WTC11 (cell line): ENCODE data around the gene RAD9A. TPM values are rescaled to one million over a fixed set of nuclear protein-coding genes. Genes with fewer than 3 reads are reported as not detected.

Source experiments
- ATAC-seq: fragments of 200-7000 bp; cut with Tn5 transposase; 2 replicates; pipeline ENCODE4 v1.10.0; 2021; ENCODE audit warnings: mild to moderate bottlenecking, moderate library complexity
- CTCF ChIA-PET: fragments of 300-600 bp; sonication (Branson Sonifier 250); formaldehyde crosslinking; loops from one replicate; lab custom pipeline; 2021; ENCODE audit warnings: antibody characterized with exemption; lab: Charles Lee
- POLR2A ChIA-PET: fragments of 350-600 bp; sonication (Branson Sonifier 250); formaldehyde crosslinking; loops from one replicate; lab custom pipeline; 2021; ENCODE audit warnings: antibody characterized with exemption; lab: Charles Lee
- DNase-seq: peaks from one replicate; pipeline ENCODE4 v3.0.0; 2021; ENCODE audit warnings: low spot score
- H3K27ac Mint-ChIP-seq: 2 replicates; pipeline ENCODE4 v1.8.0; 2021; ENCODE audit warnings: mixed read lengths
- H3K27me3 Mint-ChIP-seq: 2 replicates; pipeline ENCODE4 v1.8.0; 2021; ENCODE audit warnings: low read depth, mild to moderate bottlenecking, moderate library complexity, mixed read lengths
- H3K36me3 Mint-ChIP-seq: 2 replicates; pipeline ENCODE4 v1.8.0; 2021; ENCODE audit warnings: mixed read lengths
- H3K4me1 Mint-ChIP-seq: 2 replicates; pipeline ENCODE4 v1.8.0; 2022; ENCODE audit warnings: mixed read lengths
- H3K4me3 Mint-ChIP-seq: 2 replicates; pipeline ENCODE4 v1.8.0; 2021; ENCODE audit warnings: mild to moderate bottlenecking, moderate library complexity, mixed read lengths
- H3K9me3 Mint-ChIP-seq: 2 replicates; pipeline ENCODE4 v1.8.0; 2021; ENCODE audit warnings: mixed read lengths
- ATF1 ChIP-seq: sonication (generic); formaldehyde crosslinking; IDR thresholded peaks from 2 replicates; pipeline ENCODE4 v1.8.1; 2023; ENCODE audit warnings: mild to moderate bottlenecking, moderate library complexity, missing genetic modification reagents
- CTCF ChIP-seq: fragments of 200-600 bp; IDR thresholded peaks from 2 replicates; pipeline ENCODE4 v1.8.0; 2022; ENCODE audit warnings: antibody characterized with exemption
- E2F1 ChIP-seq: sonication (generic); formaldehyde crosslinking; IDR thresholded peaks from 2 replicates; pipeline ENCODE4 v1.8.0; 2022; ENCODE audit warnings: mild to moderate bottlenecking, missing genetic modification reagents
- HMGXB4 ChIP-seq: sonication (generic); formaldehyde crosslinking; IDR thresholded peaks from 2 replicates; pipeline ENCODE4 v1.8.1; 2023; ENCODE audit warnings: mild to moderate bottlenecking, moderate library complexity, missing genetic modification reagents
- JUN ChIP-seq: sonication (generic); formaldehyde crosslinking; IDR thresholded peaks from 2 replicates; pipeline ENCODE4 v1.8.0; 2023; ENCODE audit warnings: mild to moderate bottlenecking, missing genetic modification reagents
- KAT7 ChIP-seq: sonication (generic); formaldehyde crosslinking; IDR thresholded peaks from 2 replicates; pipeline ENCODE4 v1.8.1; 2023; ENCODE audit warnings: missing genetic modification reagents, mild to moderate bottlenecking, borderline replicate concordance
- MXD4 ChIP-seq: fragments of 250-450 bp; sonication (Bioruptor Pico); IDR thresholded peaks from 2 replicates; pipeline ENCODE4 v1.8.0; 2021; ENCODE audit warnings: mild to moderate bottlenecking, moderate library complexity, borderline replicate concordance
- PREB ChIP-seq: sonication (generic); formaldehyde crosslinking; IDR thresholded peaks from 2 replicates; pipeline ENCODE4 v1.8.1; 2022; ENCODE audit warnings: mild to moderate bottlenecking, missing genetic modification reagents, moderate library complexity, borderline replicate concordance
- RELA ChIP-seq: sonication (generic); formaldehyde crosslinking; IDR thresholded peaks from 2 replicates; pipeline ENCODE4 v1.8.1; 2022; ENCODE audit warnings: missing genetic modification reagents, mild to moderate bottlenecking, borderline replicate concordance
- SMAD4 ChIP-seq: sonication (generic); formaldehyde crosslinking; IDR thresholded peaks from 2 replicates; pipeline ENCODE4 v1.8.0; 2022; ENCODE audit warnings: mild to moderate bottlenecking, missing genetic modification reagents
- ZNF138 ChIP-seq: sonication (generic); formaldehyde crosslinking; conservative IDR thresholded peaks from 2 replicates; pipeline ENCODE4 v1.8.1; 2022; ENCODE audit warnings: mild to moderate bottlenecking, moderate library complexity, missing genetic modification reagents
- ZNF512 ChIP-seq: sonication (generic); formaldehyde crosslinking; IDR thresholded peaks from 2 replicates; pipeline ENCODE4 v1.8.1; 2022; ENCODE audit warnings: missing genetic modification reagents, borderline replicate concordance
- ZNF532 ChIP-seq: fragments of 250-450 bp; sonication (Bioruptor Pico); IDR thresholded peaks from 2 replicates; pipeline ENCODE4 v1.9.0; 2021; ENCODE audit warnings: mild to moderate bottlenecking, borderline replicate concordance
- ZNF671 ChIP-seq: fragments of 250-450 bp; sonication (Bioruptor Pico); IDR thresholded peaks from 2 replicates; pipeline ENCODE4 v1.8.0; 2021; ENCODE audit warnings: mild to moderate bottlenecking
- ZSCAN18 ChIP-seq: fragments of 250-450 bp; sonication (Bioruptor Pico); IDR thresholded peaks from 2 replicates; pipeline ENCODE4 v2.1.2; 2022; ENCODE audit warnings: mild to moderate bottlenecking, moderate library complexity
- total RNA-seq: library from RNA; stranded (reverse); gene quantifications from 3 replicates; pipeline ENCODE4 v1.2.3, GENCODE V29; 2021

The RAD9A gene
- total RNA-seq, 1 experiment from 2014 or later, result 45.5 TPM

GRCh38 chr11:67374571-67375281 lies 17.1 kb upstream of the RAD9A start:
- ATAC-seq, result no peak
- no peak; the same call in 1 of the 2 replicates for TF ChIP-seq CTCF
- TF ChIP-seq E2F1, result no peak
- no peak for TF ChIP-seq RELA
- no peak for TF ChIP-seq JUN (CRISPR knock-in tag)
- no peak for TF ChIP-seq HMGXB4 (CRISPR knock-in tag)
- TF ChIP-seq ZNF532 (CRISPR knock-in tag), result no peak
- no peak for TF ChIP-seq SMAD4 (CRISPR knock-in tag)
- TF ChIP-seq PREB (CRISPR knock-in tag), result no peak
- no peak for TF ChIP-seq ATF1
- TF ChIP-seq KAT7, result no peak
- no peak for TF ChIP-seq ZNF512
- TF ChIP-seq MXD4 (CRISPR knock-in tag), result no peak
- no peak for TF ChIP-seq ZNF138 (CRISPR knock-in tag)
- TF ChIP-seq ZNF671 (CRISPR knock-in tag), result no peak
- no peak for TF ChIP-seq ZSCAN18 (CRISPR knock-in tag)
- no peaks in the 10 kb centered on the region for H3K9me3 Mint-ChIP-seq
- H3K4me3 Mint-ChIP-seq, result peak overlapping the region; percentile 88
- peaks cover 77% of the 10 kb centered on the region for H3K27me3 Mint-ChIP-seq
- CTCF ChIA-PET, result interaction anchor here (0.6 to 25.7 kb wide), 24 partner anchors 6 to 188 kb away, joined by 3 to 842 read pairs (median 4); partner anchors contain the start of genes PITPNM1, POLD4, PPP1CA and RAD9A
- POLR2A ChIA-PET, result interaction anchor here (0.6 to 1.3 kb wide), 6 partner anchors 8 to 164 kb away, joined by 3 to 6 read pairs (median 4); partner anchors contain the start of genes POLD4, PPP1CA and RAD9A
- peaks cover 45% of the 10 kb centered on the region for H3K4me1 Mint-ChIP-seq
- no peak for DNase-seq
- no peaks in the 10 kb centered on the region for H3K36me3 Mint-ChIP-seq
- no peak overlapping the region for H3K27ac Mint-ChIP-seq
